DMS153 treated with DMSO at 0.1 percent for 48 hours (cell line): ENCODE data around the gene KBTBD8.

Source experiments
- DNase-seq: peaks from one replicate; lab custom pipeline; 2025; ENCODE audit not compliant: unreplicated experiment; lab: John Stamatoyannopoulos, UW

The KBTBD8 gene

GRCh38 chr3:66998113-66998903 is at the start of gene KBTBD8:
TSS of gene KBTBD8 (plus strand) at chr3:66998307. CDS start at chr3:66998356, 49 bp downstream.
- peak; percentile 85 for DNase-seq

DNA sequence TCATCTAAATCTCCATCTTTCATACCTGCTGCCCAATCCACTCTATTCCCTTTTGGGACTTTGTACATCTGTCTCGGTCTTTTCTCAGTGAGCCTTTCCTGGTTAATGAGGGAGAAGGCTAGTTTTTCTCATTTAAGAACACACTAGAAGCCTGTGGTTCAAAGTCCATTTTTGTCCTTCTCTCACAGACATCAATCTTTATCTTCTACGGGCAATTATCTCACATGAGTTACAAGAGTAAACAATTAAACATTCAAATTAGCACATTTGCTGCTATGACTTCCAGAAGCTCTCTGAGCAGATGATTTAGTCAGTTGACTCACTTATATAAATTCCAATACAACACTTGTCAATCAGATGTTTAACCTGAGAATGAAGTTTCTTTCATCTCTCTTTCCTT is 49.3 kb upstream of the KBTBD8 start:
- no peak for DNase-seq

GRCh38 chr3:66949898-66950297 is 48.2 kb upstream of the KBTBD8 start:
- no peak for DNase-seq

DNA sequence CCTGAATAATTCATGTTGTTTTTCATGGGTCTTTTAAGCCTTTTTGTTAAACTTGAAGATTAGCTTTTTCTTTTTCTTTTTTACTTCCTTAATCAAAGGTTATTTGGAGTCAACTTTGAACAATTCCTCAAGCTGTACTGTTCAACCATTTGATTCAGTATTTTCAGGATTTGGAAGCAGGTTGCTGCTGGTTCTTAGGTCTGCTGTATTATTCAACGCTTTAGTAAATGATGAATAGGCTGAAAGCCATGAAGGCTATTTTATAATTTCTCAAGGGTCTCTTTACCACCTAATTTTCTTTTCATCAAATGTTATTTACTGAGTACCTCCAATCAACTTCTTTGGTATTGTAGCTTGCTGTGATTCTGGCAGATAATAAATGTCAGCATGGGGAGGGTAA is 45.8 kb upstream of the KBTBD8 start:
- no peak for DNase-seq

DNA sequence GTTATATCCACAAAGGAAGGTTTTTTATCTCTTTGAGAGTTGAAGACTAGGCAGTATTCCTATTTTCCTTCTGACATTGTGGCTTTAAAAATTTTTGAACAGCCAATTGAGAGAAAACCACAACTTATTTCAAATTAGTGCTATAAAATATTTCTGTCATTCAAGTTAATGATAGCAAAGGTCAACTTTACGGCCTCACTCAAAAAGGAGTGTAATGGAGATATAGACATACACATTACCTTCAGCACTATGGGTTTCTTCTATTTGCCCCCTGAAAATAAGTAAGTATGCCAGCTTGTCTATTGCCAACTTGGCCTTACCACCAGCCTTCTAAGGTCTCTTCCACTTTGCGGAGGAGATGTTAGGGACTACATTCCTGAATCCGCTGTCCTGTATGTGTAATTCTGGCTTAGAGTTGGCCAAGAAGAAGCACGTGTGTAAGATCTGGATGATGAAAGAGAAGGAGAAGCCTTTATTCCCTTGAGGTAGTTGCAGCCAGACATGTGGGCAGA is 44.1 kb upstream of the KBTBD8 start:
- no peak for DNase-seq

GRCh38 chr3:66956742-66957141 is 41.4 kb upstream of the KBTBD8 start:
- no peak for DNase-seq

DNA sequence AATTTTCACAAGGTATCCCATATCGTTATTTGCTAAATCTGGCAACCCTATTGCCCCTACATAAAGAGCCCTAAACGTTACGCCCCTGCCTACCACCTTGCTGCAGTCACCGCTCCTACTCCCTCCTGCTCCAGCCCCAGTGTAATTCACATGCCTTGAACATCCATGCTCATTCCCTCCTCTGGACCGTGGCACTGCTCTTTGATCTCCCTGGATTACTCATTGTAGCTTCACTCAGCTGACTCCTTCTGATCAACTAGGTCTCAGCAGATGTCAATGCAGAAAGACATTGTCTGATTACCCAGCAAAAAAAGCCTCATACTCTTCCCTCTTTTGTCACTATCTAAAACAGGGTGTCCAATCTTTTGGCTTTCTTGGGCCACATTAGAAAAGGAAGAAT is 40.7 kb upstream of the KBTBD8 start:
- no peak for DNase-seq

GRCh38 chr3:66958067-66958466 is 40.0 kb upstream of the KBTBD8 start:
- DNase-seq: no peak

DNA sequence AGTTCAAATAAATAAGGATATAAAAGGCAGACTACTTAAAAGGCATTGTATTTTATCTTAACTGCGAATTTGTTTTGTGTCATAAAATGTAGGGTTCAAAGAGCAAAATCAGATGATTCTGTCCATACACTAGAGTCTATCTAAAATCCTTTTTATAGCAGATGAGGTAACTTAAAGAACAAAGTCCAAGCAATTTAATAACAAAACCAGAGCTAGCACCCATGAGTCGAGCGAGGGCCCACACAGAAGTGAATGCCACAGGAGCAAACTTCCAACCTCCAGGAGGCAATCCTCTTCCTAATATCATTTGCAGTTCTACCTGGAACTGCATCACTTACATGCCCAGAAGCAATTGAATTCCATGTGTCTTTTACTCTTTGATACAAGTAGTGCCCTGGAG is 35.4 kb upstream of the KBTBD8 start:
- no peak for DNase-seq

DNA sequence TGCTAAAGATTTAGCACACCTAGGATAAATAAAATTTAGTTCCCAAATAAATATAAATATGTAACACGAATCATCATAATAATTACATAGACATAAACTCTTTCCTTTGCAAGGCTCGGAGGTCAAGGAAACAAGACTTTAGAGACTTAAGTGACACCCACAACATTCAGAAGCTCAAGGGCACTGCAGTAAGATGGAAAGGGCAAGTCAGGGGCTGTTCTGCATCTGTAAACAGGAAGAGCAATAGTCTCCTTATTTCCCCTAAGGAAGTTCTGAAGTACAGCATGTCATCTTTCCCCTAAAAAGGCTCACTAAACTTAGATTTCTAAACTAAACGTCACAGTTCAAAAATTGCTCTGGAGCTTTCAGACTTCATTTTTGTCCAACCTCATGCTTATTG is 26.9 kb upstream of the KBTBD8 start:
- DNase-seq: no peak

DNA sequence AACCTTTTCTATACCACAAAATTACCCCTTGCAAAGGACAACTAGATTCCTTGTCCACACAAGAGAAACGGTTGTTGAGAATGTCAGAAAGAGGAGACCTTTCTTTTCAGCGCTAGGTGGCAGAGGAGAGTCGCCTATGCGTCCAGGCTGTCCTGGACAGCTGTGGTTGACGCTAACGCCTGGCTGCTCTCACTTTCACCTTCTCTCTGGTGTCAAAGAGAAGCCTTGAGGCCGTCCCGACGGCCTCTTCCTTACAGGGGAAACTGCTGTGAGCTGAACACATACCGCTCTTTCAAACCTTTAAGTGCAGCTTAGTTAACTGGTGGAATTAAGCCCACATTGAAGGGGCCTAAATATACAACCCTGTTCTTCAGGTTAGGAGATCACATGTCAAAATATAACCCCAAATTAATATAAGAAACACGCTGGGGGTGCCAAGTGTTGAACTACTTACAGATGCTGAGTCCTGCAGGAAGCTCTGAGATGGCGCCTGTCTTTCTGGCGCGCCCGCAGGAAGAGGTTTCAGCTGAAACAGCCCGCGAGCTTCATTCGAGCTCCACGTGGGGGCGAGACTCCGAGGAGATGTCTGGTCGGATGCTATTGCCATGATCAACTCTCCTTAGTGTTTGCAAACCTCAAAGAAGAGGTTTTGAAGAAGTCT is 26.1 kb upstream of the KBTBD8 start:
- peak; percentile 6 for DNase-seq

GRCh38 chr3:66980791-66981190 is 17.3 kb upstream of the KBTBD8 start:
- DNase-seq: no peak

GRCh38 chr3:66983101-66983500 is 15.0 kb upstream of the KBTBD8 start:
- no peak for DNase-seq

- DNase-seq: no peak
Measured at GRCh38 chr3:66985336-66985920, 12.7 kb upstream of the KBTBD8 start.

DNA sequence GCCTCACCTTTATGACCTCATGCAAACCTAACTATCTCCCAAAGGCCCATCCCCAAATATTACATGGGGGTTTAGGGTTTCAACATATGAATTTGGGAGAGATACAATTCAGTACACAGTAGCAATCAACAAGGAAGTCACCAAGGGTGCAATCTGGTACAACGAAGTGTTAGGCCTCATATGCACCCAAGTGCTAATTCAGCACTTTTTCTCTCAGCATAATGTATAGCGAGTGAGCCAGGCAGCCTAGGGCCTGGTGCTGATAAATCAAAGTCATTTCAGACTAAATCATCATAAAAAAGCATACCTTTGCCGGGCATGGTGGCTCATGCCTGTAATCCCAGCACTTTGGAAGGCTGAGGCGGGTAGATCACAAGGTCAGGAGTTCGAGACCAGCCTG is 11.7 kb upstream of the KBTBD8 start:
- no peak for DNase-seq

GRCh38 chr3:66989241-66989640 is 8.9 kb upstream of the KBTBD8 start:
- DNase-seq: no peak

DNA sequence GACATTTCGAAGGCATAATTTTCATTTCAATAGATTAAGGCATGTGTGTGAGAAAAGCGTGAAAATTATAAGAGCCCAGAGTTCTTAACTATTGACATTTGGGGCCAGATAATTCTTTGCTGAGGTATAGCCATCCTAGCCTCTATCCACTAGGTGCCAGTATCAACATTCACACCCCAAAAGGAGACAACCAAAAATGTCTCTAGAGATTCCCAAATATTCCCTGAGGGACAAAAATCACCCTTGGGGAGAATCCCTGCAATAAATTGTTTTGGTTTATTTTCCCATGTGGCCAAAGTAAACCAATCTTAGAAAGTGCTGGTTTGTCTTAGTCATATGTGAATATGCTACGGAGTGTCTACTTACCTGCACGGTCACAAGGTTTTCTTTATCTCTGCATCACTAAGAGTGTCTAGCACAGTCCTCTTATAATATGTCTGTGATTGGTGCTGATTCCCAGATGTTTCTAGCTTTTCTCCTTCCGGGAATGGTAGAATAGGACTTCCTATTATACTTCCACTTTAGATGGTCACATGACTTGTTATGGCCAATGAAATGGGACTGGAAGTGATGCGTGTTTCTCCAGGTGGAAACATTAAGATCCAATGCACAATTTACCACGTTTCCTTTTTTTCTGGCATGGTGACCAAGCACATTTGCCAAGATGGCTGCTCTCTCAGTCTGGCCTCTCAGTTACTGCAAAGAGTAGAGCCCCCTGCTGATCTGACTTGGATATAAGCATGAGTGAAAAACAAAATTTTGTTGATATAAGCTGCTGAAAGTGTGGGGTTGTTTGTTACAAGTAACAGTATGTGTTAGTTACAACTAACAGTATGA is 8.0 kb upstream of the KBTBD8 start:
- DNase-seq: no peak

DNA sequence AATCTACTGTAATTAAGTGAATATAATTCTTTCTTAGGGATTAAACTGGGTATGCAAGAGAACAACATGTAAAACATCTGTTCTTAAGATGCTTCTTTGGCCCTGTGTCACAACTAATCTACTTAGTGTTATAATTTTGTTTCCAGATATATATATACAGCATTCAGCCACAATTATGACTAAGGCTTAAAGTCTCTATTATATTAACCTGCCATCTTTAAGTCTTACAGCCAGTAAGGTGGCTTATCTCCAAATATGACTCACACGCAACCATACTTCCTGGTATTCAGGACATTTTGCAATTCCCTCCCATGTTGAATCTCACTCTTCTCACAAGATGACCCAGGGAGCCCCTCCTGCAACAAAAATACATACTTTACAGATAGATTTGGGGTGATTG is 6.6 kb upstream of the KBTBD8 start:
- no peak for DNase-seq

DNA sequence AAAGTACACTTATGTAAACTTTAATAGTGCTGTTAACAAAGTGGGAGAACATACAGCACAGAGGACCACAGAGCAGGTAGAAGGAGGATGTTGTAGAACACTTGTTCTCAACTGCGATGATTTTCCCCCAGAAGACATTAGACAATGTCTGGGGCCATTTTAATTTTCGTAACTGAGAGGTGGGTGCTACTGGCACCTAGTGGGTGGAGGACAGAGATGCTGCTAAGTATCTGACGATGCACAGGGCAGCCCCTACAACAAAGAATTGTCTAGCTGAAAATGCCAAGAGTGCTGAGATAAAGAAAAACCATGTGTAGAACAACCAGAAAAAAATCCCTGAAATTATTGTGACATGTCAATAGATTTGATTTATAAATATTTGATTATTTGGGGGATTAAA is 5.0 kb upstream of the KBTBD8 start:
- DNase-seq: no peak

- DNase-seq: no peak
Measured at GRCh38 chr3:66994588-66994987, 3.5 kb upstream of the KBTBD8 start.

DNA sequence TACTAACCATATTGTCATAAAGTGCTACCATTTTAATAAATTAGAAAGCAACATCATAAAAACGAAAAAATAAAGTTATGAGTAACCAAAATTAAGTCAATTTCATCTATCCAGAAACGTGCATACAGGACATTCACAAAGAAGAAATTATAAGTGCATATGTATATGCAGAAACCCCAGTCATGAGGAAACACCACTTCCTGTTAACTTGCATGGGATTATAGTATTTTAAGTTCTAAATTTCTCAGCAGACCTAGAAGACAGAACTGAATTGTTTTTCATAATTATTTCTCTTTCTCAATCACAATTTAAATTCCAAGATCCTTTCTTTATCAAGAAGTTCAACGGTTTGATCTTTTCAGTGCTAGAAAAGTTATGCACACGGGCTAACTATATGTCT is 1.4 kb upstream of the KBTBD8 start:
- DNase-seq: no peak
